Measurements from ENCODE around the gene DLGAP1. TPM values are rescaled to one million over a fixed set of nuclear protein-coding genes. Genes with fewer than 3 reads are reported as not detected.

DLGAP1 gene
- polyA plus RNA-seq, 6 donors from 2014 or later: 0.32 TPM; not detected in 5

DNA sequence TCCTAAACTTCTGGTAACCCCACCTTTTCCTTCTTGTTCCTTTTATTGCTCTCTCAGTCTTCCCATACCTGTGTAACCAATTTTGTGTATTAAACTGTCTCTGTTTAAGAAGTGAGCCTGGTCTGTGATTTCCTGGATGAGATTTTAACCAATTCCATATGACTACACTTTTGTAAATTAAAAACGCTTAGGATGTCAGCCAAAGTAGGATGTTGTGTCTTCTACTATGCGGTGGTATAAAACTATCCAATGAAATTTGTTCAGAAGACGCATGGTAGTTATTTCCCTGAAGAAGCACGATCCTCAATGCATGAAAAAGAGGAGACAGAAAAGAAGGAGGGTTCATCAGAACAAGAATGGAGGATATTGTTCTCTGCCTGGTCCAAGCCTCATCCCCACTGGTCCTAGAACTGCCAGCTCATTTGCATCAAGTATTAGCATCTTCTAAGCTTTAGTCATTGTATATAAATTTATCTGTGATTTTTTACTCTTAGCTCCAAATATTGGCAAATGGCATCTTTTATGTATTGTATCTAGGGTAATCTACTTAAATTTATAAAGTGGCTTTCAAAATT lies 877.7 kb downstream of the DLGAP1 start:
- H3K4me1 Mint-ChIP-seq: peaks cover 0 to 6% (median 0%) of the 10 kb centered on the region in 3 donors
- H3K27ac Mint-ChIP-seq: peak overlapping the region in 1 of 6 donors; percentile 65

DNA sequence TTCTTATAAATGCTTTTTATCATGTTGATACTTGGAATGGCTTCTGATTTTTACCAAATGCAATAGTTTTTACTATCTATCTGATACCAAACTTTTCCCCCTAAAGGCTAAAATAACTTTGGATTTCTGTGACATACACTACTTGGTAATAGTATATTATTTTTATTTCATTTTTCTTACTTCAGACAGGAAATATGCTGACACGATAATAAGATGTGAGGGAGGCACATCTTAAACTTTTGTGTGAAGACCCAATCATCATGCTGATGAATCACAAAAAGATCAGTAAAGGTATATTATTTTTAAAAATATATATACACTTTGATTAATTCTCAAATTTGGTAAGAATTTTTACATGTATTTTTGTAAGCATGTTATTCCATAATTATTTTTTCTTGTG lies 882.3 kb downstream of the DLGAP1 start:
- no peak for ATAC-seq (ENCODE audit: low read depth in 2 of 2)
- no peaks in the 10 kb centered on the region for H3K4me1 Mint-ChIP-seq
- no peak overlapping the region for H3K27ac Mint-ChIP-seq

More for the DNA sequence above, 877.7 kb downstream of the DLGAP1 start:
- no peaks in the 10 kb centered on the region for H3K36me3 Mint-ChIP-seq
- no peaks in the 10 kb centered on the region for H3K27me3 Mint-ChIP-seq
- no peaks in the 10 kb centered on the region for H3K9me3 Mint-ChIP-seq
- DNase-seq (no peak), ATAC-seq (ENCODE audit: low read depth in 2 of 2) (no peak)
- no peak overlapping the region for H3K4me3 Mint-ChIP-seq

GRCh38 chr18:3566851-3567250 lies 888.3 kb downstream of the DLGAP1 start:
- Mint-ChIP-seq H3K9me3 (peaks cover 7 to 25% (median 12%) of the 10 kb centered on the region in 7 donors), H3K36me3 (peaks cover 21 to 22% of the 10 kb centered on the region in 2 donors), H3K4me3 (no peak overlapping the region), H3K27me3 (peaks cover 0 to 4% (median 0%) of the 10 kb centered on the region in 3 donors), H3K4me1 (no peaks in the 10 kb centered on the region), H3K27ac (no peak overlapping the region)
- no peak for DNase-seq
- no peak for ATAC-seq (ENCODE audit: low read depth in 2 of 2)

More for the DNA sequence above, 882.3 kb downstream of the DLGAP1 start:
- no peaks in the 10 kb centered on the region for H3K9me3 Mint-ChIP-seq
- H3K27me3 Mint-ChIP-seq: peaks cover 0 to 4% (median 0%) of the 10 kb centered on the region in 3 donors
- DNase-seq: no peak
- no peak overlapping the region for H3K4me3 Mint-ChIP-seq
- peaks cover 0 to 6% of the 10 kb centered on the region in 2 donors for H3K36me3 Mint-ChIP-seq

DNA sequence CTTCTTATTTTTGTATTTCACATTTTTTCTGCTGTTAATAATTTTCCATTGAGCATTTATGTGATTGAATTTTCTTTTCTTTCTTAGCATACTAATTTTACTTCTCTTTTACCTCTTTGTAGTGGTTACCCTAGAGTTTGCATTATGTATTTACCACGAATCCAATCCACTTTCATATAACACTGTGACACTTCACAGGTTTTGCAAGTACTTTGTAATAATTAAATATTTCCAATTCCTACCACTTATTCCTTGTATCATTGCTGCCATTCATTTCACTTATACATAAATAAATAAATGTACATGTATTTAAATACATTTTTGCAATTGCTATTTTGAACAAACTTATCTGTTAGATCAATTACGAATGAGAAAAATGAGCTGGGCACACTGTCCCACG lies 894.4 kb downstream of the DLGAP1 start:
- Mint-ChIP-seq H3K4me1 (no peaks in the 10 kb centered on the region), H3K27ac (peak overlapping the region in 1 of 6 donors; percentile 75), H3K36me3 (peaks cover 15 to 22% of the 10 kb centered on the region in 2 donors), H3K4me3 (no peak overlapping the region), H3K27me3 (peaks cover 0 to 3% (median 0%) of the 10 kb centered on the region in 3 donors), H3K9me3 (peaks cover 7 to 25% (median 14%) of the 10 kb centered on the region in 7 donors)
- DNase-seq (no peak), ATAC-seq (ENCODE audit: low read depth in 2 of 2) (no peak)

GRCh38 chr18:3554811-3555427 lies 900.2 kb downstream of the DLGAP1 start:
- Mint-ChIP-seq H3K27ac (peak overlapping the region in 2 of 6 donors; percentile 50 to 71), H3K27me3 (no peaks in the 10 kb centered on the region), H3K4me3 (no peak overlapping the region), H3K4me1 (no peaks in the 10 kb centered on the region), H3K36me3 (no peaks in the 10 kb centered on the region), H3K9me3 (peaks cover 0 to 2% (median 0%) of the 10 kb centered on the region in 7 donors)
- DNase-seq (no peak), ATAC-seq (ENCODE audit: low read depth in 2 of 2) (no peak)

GRCh38 chr18:3554091-3554601 lies 901.0 kb downstream of the DLGAP1 start:
- no peaks in the 10 kb centered on the region for H3K4me1 Mint-ChIP-seq
- H3K4me3 Mint-ChIP-seq: no peak overlapping the region
- DNase-seq (no peak), ATAC-seq (ENCODE audit: low read depth in 2 of 2) (no peak)
- H3K36me3 Mint-ChIP-seq: no peaks in the 10 kb centered on the region
- peaks cover 0 to 2% (median 0%) of the 10 kb centered on the region in 7 donors for H3K9me3 Mint-ChIP-seq
- H3K27ac Mint-ChIP-seq: peak overlapping the region in 1 of 6 donors; percentile 44
- H3K27me3 Mint-ChIP-seq: no peaks in the 10 kb centered on the region

- Mint-ChIP-seq H3K36me3 (no peaks in the 10 kb centered on the region), H3K9me3 (peaks cover 0 to 2% (median 0%) of the 10 kb centered on the region in 7 donors), H3K4me1 (no peaks in the 10 kb centered on the region), H3K27me3 (no peaks in the 10 kb centered on the region), H3K27ac (peak overlapping the region in 3 of 6 donors; percentile 15 to 50 (median 37)), H3K4me3 (no peak overlapping the region)
- DNase-seq (no peak), ATAC-seq (ENCODE audit: low read depth in 2 of 2) (no peak)
Measured at GRCh38 chr18:3552305-3552704, 902.8 kb downstream of the DLGAP1 start.

- peak overlapping the region in 1 of 6 donors; percentile 51 for H3K27ac Mint-ChIP-seq
- peaks cover 0 to 7% (median 0%) of the 10 kb centered on the region in 3 donors for H3K4me1 Mint-ChIP-seq
- peaks cover 0 to 5% (median 0%) of the 10 kb centered on the region in 3 donors for H3K27me3 Mint-ChIP-seq
- no peaks in the 10 kb centered on the region for H3K36me3 Mint-ChIP-seq
- DNase-seq (no peak), ATAC-seq (ENCODE audit: low read depth in 2 of 2) (no peak)
- no peak overlapping the region for H3K4me3 Mint-ChIP-seq
- H3K9me3 Mint-ChIP-seq: peaks cover 0 to 2% (median 0%) of the 10 kb centered on the region in 7 donors
Measured at GRCh38 chr18:3547891-3548615, 907.1 kb downstream of the DLGAP1 start.

DNA sequence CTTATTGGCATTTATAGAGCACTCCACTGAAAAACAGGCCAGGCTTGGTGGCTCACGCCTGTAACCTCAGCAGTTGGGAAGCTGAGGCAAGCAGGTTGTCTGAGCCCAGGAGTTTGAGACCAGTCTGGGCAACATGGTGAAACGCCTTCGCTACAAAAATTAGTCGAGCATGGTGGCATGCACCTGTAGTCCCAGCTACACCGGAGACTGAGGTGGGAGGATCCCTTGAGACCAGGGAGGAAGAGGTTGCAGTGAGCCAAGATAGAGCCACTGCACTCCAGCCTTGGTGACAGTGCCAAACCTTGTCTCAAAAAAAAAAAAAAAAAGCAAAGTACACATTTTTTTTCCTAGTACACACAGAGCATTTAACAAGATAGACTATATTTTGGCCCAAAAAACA lies 909.0 kb downstream of the DLGAP1 start:
- Mint-ChIP-seq H3K27me3 (peaks cover 0 to 5% (median 0%) of the 10 kb centered on the region in 3 donors), H3K27ac (peak overlapping the region in 1 of 6 donors; percentile 87), H3K4me3 (no peak overlapping the region), H3K4me1 (peaks cover 0 to 7% (median 0%) of the 10 kb centered on the region in 3 donors), H3K36me3 (no peaks in the 10 kb centered on the region), H3K9me3 (no peaks in the 10 kb centered on the region)
- ATAC-seq (ENCODE audit: low read depth in 2 of 2) (no peak), DNase-seq (no peak)

GRCh38 chr18:3544537-3544936 lies 910.6 kb downstream of the DLGAP1 start:
- H3K9me3 Mint-ChIP-seq: no peaks in the 10 kb centered on the region

DNA sequence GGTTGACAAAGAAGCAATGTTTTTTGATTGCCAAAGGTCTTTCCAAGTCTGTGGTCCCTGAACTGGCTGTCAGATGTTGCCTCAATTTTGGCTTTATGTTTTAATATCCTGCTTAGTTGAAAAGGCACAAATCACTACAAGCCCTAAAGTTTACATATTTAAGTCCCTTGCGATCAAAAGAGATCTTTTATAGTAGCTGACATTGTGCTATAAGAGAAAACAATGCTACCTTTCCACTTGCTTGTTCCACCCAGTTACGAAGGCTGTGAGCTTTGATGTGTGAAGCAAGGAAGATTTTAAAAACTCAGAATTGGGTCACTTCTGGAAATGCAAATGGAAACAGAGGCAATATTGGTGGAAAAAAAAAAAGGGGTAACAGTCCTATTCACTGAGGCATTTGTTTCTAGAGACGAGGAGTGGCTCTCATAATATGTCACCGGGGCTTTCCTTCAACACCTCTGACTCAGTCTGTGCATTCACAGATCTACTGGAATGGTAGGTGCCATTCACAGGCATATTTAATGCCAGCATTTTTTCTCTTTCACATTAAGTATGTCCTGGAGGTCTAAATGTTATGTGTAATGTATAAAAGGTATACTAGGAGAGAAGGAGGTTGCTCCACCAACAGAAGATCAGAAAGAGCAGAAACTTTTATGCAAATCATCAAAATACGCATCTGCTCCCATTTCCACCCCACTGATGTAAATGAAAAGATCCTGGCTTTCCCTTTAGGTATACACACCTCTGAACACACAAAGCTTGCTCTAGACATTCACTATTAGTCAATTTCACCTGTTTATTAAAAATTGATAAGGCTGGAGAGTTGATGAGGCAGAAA lies 913.3 kb downstream of the DLGAP1 start:
- ATAC-seq (ENCODE audit: low read depth in 2 of 2) (no peak), DNase-seq (no peak)
- H3K4me1 Mint-ChIP-seq: peaks cover 0 to 7% (median 0%) of the 10 kb centered on the region in 3 donors
- no peak overlapping the region for H3K4me3 Mint-ChIP-seq
- H3K36me3 Mint-ChIP-seq: no peaks in the 10 kb centered on the region
- H3K27me3 Mint-ChIP-seq: peaks cover 0 to 5% (median 0%) of the 10 kb centered on the region in 3 donors
- H3K9me3 Mint-ChIP-seq: no peaks in the 10 kb centered on the region
- H3K27ac Mint-ChIP-seq: no peak overlapping the region

More at GRCh38 chr18:3544537-3544936, 910.6 kb downstream of the DLGAP1 start:
- Mint-ChIP-seq H3K27me3 (peaks cover 0 to 5% (median 0%) of the 10 kb centered on the region in 3 donors), H3K4me1 (peaks cover 0 to 7% (median 0%) of the 10 kb centered on the region in 3 donors), H3K27ac (no peak overlapping the region), H3K4me3 (no peak overlapping the region), H3K36me3 (no peaks in the 10 kb centered on the region)
- no peak for ATAC-seq (ENCODE audit: low read depth in 2 of 2)
- no peak for DNase-seq

DNA sequence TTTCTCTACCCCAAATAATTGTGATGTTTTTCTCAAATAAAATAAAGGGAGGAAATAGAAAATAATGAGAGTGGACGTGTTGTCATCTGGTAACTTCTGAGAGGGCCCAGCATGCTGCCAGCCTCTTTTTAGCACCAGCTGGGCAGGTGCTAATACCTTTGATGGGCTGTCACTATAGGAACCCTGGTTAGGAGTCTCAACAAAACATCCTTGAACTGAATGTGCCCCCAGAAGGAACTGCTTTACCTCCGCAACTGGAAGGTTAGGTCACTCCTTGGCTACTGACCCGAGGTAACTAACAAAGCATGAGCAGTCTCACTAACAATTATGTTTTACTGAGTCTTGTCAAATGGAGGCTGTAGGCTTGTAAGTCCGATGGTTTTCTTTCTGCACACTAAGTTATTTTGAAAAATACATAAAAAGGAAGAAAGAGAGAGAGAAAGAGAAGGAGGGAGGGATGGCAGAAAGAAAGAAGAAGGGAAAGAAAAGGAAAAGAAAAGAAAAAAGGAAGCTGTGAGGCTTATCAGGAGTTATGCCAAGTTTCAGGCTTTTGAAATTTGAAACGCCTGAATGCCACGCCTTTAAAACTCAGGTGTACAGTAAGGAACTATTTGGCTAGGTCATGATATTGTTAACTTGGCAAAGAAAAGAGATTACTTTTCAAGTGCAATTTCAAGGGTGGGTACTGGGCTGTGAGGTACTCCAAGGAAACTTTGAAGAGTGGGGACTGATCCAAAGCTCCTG lies 914.1 kb downstream of the DLGAP1 start:
- peaks cover 0 to 5% (median 0%) of the 10 kb centered on the region in 3 donors for H3K27me3 Mint-ChIP-seq
- H3K27ac Mint-ChIP-seq: no peak overlapping the region

More for the DNA sequence above, 914.1 kb downstream of the DLGAP1 start:
- ATAC-seq (ENCODE audit: low read depth in 2 of 2): no peak
- Mint-ChIP-seq H3K4me1 (peaks cover 0 to 2% (median 0%) of the 10 kb centered on the region in 3 donors), H3K9me3 (no peaks in the 10 kb centered on the region), H3K36me3 (no peaks in the 10 kb centered on the region), H3K4me3 (no peak overlapping the region)
- no peak for DNase-seq
